HTR-8/SVneo (cell line): Measurements from ENCODE around the gene ZNF765.
"Not testable (repeated sequence)": the region's sequence is repeated elsewhere in the genome, so short reads cannot be mapped to it uniquely, and the experiment has no call there.

ENCODE experiments used
- DNase-seq: peaks from one replicate; pipeline ENCODE4 v3.0.0; 2011; ENCODE audit warnings: low spot score, mixed read lengths; ENCODE audit not compliant: insufficient read length
- FAIRE-seq: peaks from 2 replicates; lab custom pipeline; 2011; peaks lifted over from hg19 to GRCh38; lab: Jason Lieb, UNC

ZNF765 gene

DNA sequence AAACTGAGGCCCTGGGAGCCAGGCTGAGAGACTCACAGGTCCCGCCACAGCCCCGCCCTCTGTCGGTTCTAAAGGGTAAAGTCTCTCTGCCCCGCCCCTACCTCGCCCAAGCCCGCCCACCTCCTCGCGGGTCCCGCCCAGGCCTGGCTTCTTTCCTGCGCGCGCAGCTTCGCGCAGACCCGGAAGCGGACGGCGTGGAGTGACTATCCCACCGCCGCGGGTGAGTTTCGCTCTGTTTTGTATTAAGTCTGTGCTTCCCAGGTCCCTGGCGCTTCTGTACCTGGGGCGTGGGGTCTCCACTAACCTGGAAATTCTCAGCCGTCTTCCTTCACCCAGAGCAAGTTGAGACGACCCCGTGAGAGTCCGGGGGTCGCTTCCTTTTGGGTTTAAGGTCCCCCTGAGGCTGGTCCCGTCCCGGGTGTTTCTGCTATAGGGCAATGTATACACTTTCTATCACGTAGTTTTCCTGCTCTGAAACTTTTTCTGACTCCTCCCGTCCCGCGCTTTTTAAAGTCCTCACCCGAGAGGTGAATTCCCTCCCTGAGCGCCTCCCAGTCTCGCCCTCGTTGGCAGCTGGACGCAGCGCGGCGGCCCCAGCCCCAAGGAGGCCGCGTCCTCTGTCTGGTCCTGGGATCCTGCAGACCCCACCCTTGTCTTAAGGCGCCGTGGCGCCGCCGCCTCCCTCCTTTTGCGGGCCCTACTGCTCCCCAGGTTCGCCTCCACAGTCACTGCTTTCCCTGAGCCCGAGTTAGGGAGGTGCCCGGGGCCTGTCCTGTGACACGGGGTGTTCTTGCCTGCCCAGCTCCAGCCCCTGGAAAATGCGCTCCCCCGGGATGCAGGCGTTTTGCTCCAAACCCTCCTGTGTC lies at the start of gene ZNF765:
Gene ZNF765, plus strand, starts transcription at position 176 of the 866 bp plus-strand sequence. CDS start 2,867 bp downstream, outside the sequence.
- DNase-seq = peak; percentile 81
- peak; percentile 55 for FAIRE-seq

- DNase-seq (no peak), FAIRE-seq (no peak)
Observed at GRCh38 chr19:53355739-53356138, 39.2 kb upstream of the ZNF765 start.

- no peak for DNase-seq
- FAIRE-seq = no peak
Observed at GRCh38 chr19:53357821-53358581, 36.9 kb upstream of the ZNF765 start.

DNA sequence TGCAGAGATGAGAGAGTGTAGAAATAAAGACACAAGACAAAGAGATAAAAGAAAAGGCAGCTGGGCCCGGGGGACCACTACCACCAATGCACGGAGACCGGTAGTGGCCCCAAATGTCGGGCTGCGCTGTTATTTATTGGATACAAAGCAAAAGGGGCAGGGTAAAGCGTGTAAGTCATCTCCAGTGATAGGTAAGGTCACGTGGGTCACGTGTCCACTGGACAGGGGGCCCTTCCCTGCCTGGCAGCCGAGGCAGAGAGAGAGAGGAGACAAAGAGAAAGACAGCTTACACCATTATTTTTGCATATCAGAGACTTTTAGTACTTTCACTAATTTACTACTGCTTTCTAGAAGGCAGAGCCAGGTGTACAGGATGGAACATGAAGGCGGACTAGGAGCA lies 34.9 kb upstream of the ZNF765 start:
- FAIRE-seq = not testable (repeated sequence)

GRCh38 chr19:53365134-53365898 lies 29.6 kb upstream of the ZNF765 start, which contains the start of gene ZNF525:
Gene ZNF525 (plus strand): TSS chr19:53365705. CDS start chr19:53372282, 6,577 bp downstream.
- FAIRE-seq (no peak), DNase-seq (peak; percentile 84)

More for the DNA sequence above, 34.9 kb upstream of the ZNF765 start:
- not testable (repeated sequence) for DNase-seq

- FAIRE-seq (no peak), DNase-seq (no peak)
Observed at GRCh38 chr19:53365899-53366493, 29.0 kb upstream of the ZNF765 start.

GRCh38 chr19:53372196-53372595 lies 22.8 kb upstream of the ZNF765 start:
- FAIRE-seq (no peak), DNase-seq (no peak)

GRCh38 chr19:53374288-53374687 lies 20.7 kb upstream of the ZNF765 start:
- no peak for DNase-seq
- FAIRE-seq = no peak

DNA sequence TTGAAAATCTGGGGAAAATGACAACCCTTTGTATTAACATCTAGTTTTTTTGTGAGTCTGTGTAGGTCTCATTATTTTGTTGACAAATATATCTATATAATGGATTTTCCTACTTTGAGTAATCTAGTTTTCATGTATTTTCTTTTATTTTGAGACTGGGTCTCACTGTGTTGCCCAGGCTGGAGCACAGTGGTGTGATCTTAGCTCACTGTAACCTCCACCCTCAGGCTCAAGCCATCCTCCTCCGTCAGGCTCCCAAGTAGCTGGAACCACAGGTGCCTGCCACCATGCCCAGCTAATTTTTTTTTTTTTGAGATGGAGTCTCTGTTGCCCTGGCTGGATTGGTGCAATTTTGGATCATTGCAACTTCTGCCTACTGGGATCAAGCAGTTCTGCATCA lies 20.2 kb upstream of the ZNF765 start:
- DNase-seq = no peak
- FAIRE-seq = no peak

- DNase-seq (no peak), FAIRE-seq (no peak)
Observed at GRCh38 chr19:53381376-53381775, 13.6 kb upstream of the ZNF765 start.

- DNase-seq (no peak), FAIRE-seq (no peak)
Observed at GRCh38 chr19:53388168-53388567, 6.8 kb upstream of the ZNF765 start.

GRCh38 chr19:53388904-53389303 lies 6.0 kb upstream of the ZNF765 start:
- no peak for FAIRE-seq
- no peak for DNase-seq

- no peak for DNase-seq
- no peak for FAIRE-seq
Observed at GRCh38 chr19:53389571-53389970, 5.4 kb upstream of the ZNF765 start.

DNA sequence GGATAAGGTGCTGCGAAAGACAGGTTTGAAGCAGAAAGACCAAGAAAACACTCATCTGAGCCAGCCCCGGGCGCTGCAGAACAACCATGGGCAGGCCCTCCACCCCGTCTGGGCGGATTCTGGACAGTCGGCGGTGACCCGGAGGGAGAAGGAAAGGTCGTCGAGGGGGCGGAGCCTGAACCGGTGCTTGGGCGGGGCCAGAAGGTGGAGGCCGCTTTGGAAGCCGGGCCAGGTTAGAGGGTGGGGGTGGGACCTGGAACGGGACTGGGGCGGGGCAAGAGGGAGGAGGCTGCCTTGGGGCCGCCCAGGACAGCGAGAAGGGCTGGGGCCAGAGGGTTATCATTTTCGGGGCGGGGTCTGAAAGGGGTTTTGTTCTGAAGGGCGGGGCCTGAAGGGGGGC lies 5.0 kb upstream of the ZNF765 start:
- DNase-seq (no peak), FAIRE-seq (no peak)

GRCh38 chr19:53394522-53394973 lies 401 bp upstream of the ZNF765 start:
- FAIRE-seq = no peak

GRCh38 chr19:53395840-53396524 lies 1.0 kb downstream of the ZNF765 start:
- FAIRE-seq, DNase-seq: not testable (repeated sequence)

More at GRCh38 chr19:53394522-53394973, 401 bp upstream of the ZNF765 start:
- peak; percentile 23 for DNase-seq

DNA sequence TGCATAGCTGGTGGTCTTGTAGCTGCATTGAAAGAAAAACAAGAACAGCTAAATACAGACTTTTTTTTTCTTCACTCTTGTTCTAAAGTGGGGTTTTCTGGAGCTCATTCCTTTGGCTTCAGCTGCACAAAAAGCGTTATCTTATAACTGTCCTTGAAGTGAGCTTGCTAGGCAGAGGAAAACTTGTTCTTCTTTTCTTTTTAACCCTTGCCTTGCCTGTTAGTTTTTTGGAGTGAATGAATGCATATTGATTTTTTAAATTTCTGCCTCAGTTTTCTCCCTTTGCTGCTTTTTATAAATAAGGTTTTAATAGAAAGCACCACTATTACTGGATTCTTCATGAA lies 1.5 kb downstream of the ZNF765 start:
- DNase-seq (no peak), FAIRE-seq (no peak)

- not testable (repeated sequence) for FAIRE-seq
Observed at GRCh38 chr19:53397918-53398317, 3.0 kb downstream of the ZNF765 start.

DNA sequence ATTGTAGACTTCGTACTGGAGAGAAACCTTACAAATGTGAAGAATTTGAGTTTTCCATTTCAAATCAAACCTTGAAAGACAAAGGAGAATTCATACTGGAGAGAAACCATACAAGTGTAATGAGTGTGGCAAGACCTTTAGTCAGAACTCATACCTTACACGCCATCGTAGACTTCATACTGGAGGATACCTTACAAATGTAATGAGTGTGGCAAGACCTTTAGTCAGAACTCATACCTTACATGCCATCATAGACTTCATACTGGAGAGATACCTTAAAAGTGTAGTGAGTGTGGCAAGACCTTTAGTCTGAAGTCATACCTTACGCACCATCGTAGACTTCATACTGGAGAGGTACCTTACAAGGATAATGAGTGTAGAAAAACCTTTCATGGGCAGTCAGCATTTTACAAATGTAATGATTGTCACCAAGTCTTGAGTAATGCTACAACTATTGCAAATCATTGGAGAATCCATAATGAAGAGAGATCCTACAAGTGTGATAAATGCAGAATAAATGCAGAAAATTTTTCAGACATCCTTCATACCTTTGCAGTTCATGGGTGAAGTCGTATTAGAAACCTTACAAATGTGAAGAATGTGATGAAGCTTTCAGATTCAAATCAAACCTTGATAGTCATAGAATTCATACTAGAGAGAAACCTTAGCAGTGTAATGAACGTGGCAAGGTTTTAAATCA lies 14.7 kb downstream of the ZNF765 start:
- no peak for DNase-seq
- FAIRE-seq = no peak

More at GRCh38 chr19:53397918-53398317, 3.0 kb downstream of the ZNF765 start:
- not testable (repeated sequence) for DNase-seq
